Stimulated activated naive CD4-positive, alpha-beta T cell treated with Interleukin-2 at 50 U/mL for 16 hours (primary cell): ENCODE results near the gene AGO1.
"Not testable (repeated sequence)": the region's sequence is repeated elsewhere in the genome, so short reads cannot be mapped to it uniquely, and the experiment has no call there.

ENCODE experiments used
- DNase-seq: peaks from one replicate; lab custom pipeline; 2025; lab: John Stamatoyannopoulos, UW

Gene AGO1

DNA sequence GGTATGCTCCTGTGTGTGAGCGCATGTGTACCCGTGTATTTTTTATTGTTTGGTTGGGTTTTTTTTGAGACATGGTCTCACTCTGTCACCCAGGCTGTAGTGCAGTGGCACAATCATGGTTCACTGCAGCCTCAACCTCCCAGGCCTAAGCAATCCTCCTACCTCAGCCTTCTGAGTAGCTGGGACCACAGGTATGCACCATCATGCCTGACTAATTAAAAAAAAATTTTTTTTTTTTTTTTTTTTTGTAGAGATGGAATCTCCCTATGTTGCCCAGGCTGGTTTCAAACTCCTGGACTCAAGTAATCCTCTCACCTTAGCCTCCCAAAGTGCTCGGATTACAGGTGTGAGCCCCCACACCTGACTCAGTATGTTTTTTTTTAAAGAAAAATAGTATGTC, 89.6 kb downstream of the AGO1 start:
- not testable (repeated sequence) for DNase-seq

DNA sequence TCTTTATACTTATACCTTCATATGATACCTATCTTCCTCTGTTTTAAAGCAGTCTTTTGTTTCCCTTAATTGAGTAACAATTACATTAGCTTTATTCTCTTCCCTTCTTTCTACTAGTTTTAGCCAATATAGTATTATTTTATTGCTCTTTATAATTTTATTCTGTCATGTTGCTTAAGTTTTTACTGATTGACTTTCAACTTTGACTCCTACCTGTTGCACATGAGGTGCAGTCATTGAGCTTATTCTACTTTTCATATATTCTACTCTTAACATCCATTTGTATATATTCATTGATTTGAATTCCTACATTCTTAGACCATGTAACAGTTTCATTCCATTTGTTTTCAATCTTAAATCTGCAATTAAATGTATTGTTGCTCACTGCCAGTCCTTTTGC, 97.1 kb downstream of the AGO1 start:
- no peak for DNase-seq
